HuH-7 (cell line): ENCODE data around the gene MLLT6.

Source experiments
- DNase-seq: peaks from one replicate; pipeline ENCODE4 v3.0.0; 2011; ENCODE audit warnings: low spot score

Gene MLLT6

GRCh38 chr17:38743556-38744171 is 38.6 kb downstream of the MLLT6 start:
- no peak for DNase-seq

- DNase-seq = no peak
Observed at GRCh38 chr17:38745545-38745944, 40.5 kb downstream of the MLLT6 start.

- DNase-seq = no peak
Observed at GRCh38 chr17:38746004-38746848, 41.2 kb downstream of the MLLT6 start.

- no peak for DNase-seq
Observed at GRCh38 chr17:38746849-38747462, 41.9 kb downstream of the MLLT6 start.

GRCh38 chr17:38747463-38748148 is 42.5 kb downstream of the MLLT6 start:
- no peak for DNase-seq

GRCh38 chr17:38748149-38748891 is 43.2 kb downstream of the MLLT6 start, which contains the start of gene PCGF2:
TSS of gene PCGF2 (minus strand) at chr17:38748336. CDS start at chr17:38740402, 7,934 bp downstream.
- DNase-seq = peak; percentile 80

GRCh38 chr17:38748892-38749222 is 43.8 kb downstream of the MLLT6 start:
- DNase-seq = no peak

GRCh38 chr17:38749223-38750043 is 44.4 kb downstream of the MLLT6 start:
- DNase-seq = peak; percentile 65

- no peak for DNase-seq
Observed at GRCh38 chr17:38750044-38750311, 44.9 kb downstream of the MLLT6 start.

GRCh38 chr17:38750312-38751121 is 45.4 kb downstream of the MLLT6 start:
- no peak for DNase-seq

- DNase-seq = no peak
Observed at GRCh38 chr17:38751144-38751807, 46.2 kb downstream of the MLLT6 start.

- no peak for DNase-seq
Observed at GRCh38 chr17:38751808-38752307, 46.8 kb downstream of the MLLT6 start.

- peak; percentile 90 for DNase-seq
Observed at GRCh38 chr17:38752308-38753070, 47.4 kb downstream of the MLLT6 start, which contains the start of gene PSMB3. TSS of gene PSMB3 (plus strand) at chr17:38752741. CDS start at chr17:38752827, 86 bp downstream.

- DNase-seq = no peak
Observed at GRCh38 chr17:38753071-38753506, 48.0 kb downstream of the MLLT6 start.

GRCh38 chr17:38761612-38762011 is 56.5 kb downstream of the MLLT6 start:
- DNase-seq = peak; percentile 48

- DNase-seq = no peak
Observed at GRCh38 chr17:38762231-38762630, 57.2 kb downstream of the MLLT6 start.

GRCh38 chr17:38766341-38766740 is 61.3 kb downstream of the MLLT6 start:
- no peak for DNase-seq

- no peak for DNase-seq
Observed at GRCh38 chr17:38768417-38768816, 63.3 kb downstream of the MLLT6 start.

GRCh38 chr17:38773258-38773657 is 68.2 kb downstream of the MLLT6 start:
- no peak for DNase-seq
